GM21390 (cell line): ENCODE results near the gene SH2D4B.
A peak's percentile ranks its signal among the peaks of the same experiment; 100 is the strongest.

Experiments
- ATAC-seq: cut with Tn5 transposase; IDR thresholded peaks from one replicate; pipeline ENCODE4 v1.9.1; 2021; ENCODE audit not compliant: unreplicated experiment

The SH2D4B gene

GRCh38 chr10:80537736-80538480, at the start of gene SH2D4B:
SH2D4B (plus strand) TSS chr10:80537902; CDS start chr10:80538332, 430 bp downstream.
- no peak for ATAC-seq

- ATAC-seq: no peak
Observed at GRCh38 chr10:80488539-80489066, 49.1 kb upstream of the SH2D4B start.

GRCh38 chr10:80489371-80490112, 48.2 kb upstream of the SH2D4B start:
- ATAC-seq: no peak

GRCh38 chr10:80491251-80492102, 46.2 kb upstream of the SH2D4B start:
- no peak for ATAC-seq

GRCh38 chr10:80492848-80493521, 44.7 kb upstream of the SH2D4B start:
- peak; percentile 43 for ATAC-seq

GRCh38 chr10:80493522-80494051, 44.1 kb upstream of the SH2D4B start:
- peak; percentile 53 for ATAC-seq

- ATAC-seq: no peak
Observed at GRCh38 chr10:80496555-80497172, 41.0 kb upstream of the SH2D4B start.

- no peak for ATAC-seq
Observed at GRCh38 chr10:80497187-80498077, 40.3 kb upstream of the SH2D4B start.

GRCh38 chr10:80498078-80498832, 39.4 kb upstream of the SH2D4B start:
- ATAC-seq: no peak

- no peak for ATAC-seq
Observed at GRCh38 chr10:80498833-80499741, 38.6 kb upstream of the SH2D4B start.

GRCh38 chr10:80500572-80501380, 36.9 kb upstream of the SH2D4B start:
- ATAC-seq: peak; percentile 43

- ATAC-seq: no peak
Observed at GRCh38 chr10:80501381-80501912, 36.3 kb upstream of the SH2D4B start.

GRCh38 chr10:80501913-80502521, 35.7 kb upstream of the SH2D4B start:
- ATAC-seq: no peak

- ATAC-seq: no peak
Observed at GRCh38 chr10:80502621-80503583, 34.8 kb upstream of the SH2D4B start.
